SK-N-SH treated with all-trans-retinoic acid at 6 μM for 48 hours (cell line): ENCODE measurements around the gene PSMD12.

ENCODE experiments used
- ATAC-seq: fragments of 200-7000 bp; cut with Tn5 transposase; 3 replicates; pipeline ENCODE4 v1.9.1; 2020; ENCODE audit warnings: mild to moderate bottlenecking, moderate library complexity
- BACH2 ChIP-seq: fragments of 250-450 bp; sonication (Bioruptor Pico); IDR thresholded peaks from 2 replicates; pipeline ENCODE4 v1.9.0; 2021; ENCODE audit warnings: mild to moderate bottlenecking, borderline replicate concordance
- CREB5 ChIP-seq: fragments of 250-450 bp; sonication (Bioruptor Pico); IDR thresholded peaks from 2 replicates; pipeline ENCODE4 v1.5.1; 2020; ENCODE audit warnings: low read depth, mild to moderate bottlenecking, moderate library complexity
- CSDC2 ChIP-seq: fragments of 250-450 bp; sonication (Bioruptor Pico); IDR thresholded peaks from 2 replicates; pipeline ENCODE4 v1.5.0; 2020; ENCODE audit warnings: mild to moderate bottlenecking, moderate library complexity
- CSRNP3 ChIP-seq: fragments of 250-450 bp; sonication (Bioruptor Pico); IDR thresholded peaks from 2 replicates; pipeline ENCODE4 v1.5.1; 2021; ENCODE audit warnings: mild to moderate bottlenecking, moderate library complexity
- ESRRG ChIP-seq: fragments of 250-450 bp; sonication (Bioruptor Pico); IDR thresholded peaks from 2 replicates; pipeline ENCODE4 v1.6.1; 2021; ENCODE audit warnings: mild to moderate bottlenecking
- GLIS3 ChIP-seq: fragments of 250-450 bp; sonication (Bioruptor Pico); IDR thresholded peaks from 2 replicates; pipeline ENCODE4 v1.5.0; 2020; ENCODE audit warnings: mild to moderate bottlenecking, moderate library complexity
- OSR1 ChIP-seq: fragments of 250-450 bp; sonication (Bioruptor Pico); IDR thresholded peaks from 2 replicates; pipeline ENCODE4 v1.8.0; 2022; ENCODE audit warnings: moderate library complexity, mild to moderate bottlenecking, inconsistent platforms
- POU6F1 ChIP-seq: fragments of 250-450 bp; sonication (Bioruptor Pico); IDR thresholded peaks from 2 replicates; pipeline ENCODE4 v1.8.0; 2021; ENCODE audit warnings: low read depth, mild to moderate bottlenecking, moderate library complexity, borderline replicate concordance
- PPARA ChIP-seq: fragments of 250-450 bp; sonication (Bioruptor Pico); IDR thresholded peaks from 2 replicates; pipeline ENCODE4 v1.5.0; 2020; ENCODE audit warnings: mild to moderate bottlenecking, borderline replicate concordance
- RARB ChIP-seq: fragments of 250-450 bp; sonication (Bioruptor Pico); IDR thresholded peaks from 2 replicates; pipeline ENCODE4 v1.8.0; 2021; ENCODE audit warnings: mild to moderate bottlenecking, moderate library complexity
- SNAI2 ChIP-seq: fragments of 250-450 bp; sonication (Bioruptor Pico); IDR thresholded peaks from 2 replicates; pipeline ENCODE4 v1.5.0; 2020; ENCODE audit warnings: mild to moderate bottlenecking, moderate library complexity
- TCF4 ChIP-seq: fragments of 250-450 bp; sonication (Bioruptor Pico); IDR thresholded peaks from 2 replicates; pipeline ENCODE4 v1.8.0; 2021; ENCODE audit warnings: mild to moderate bottlenecking, moderate library complexity, borderline replicate concordance
- TOX ChIP-seq: fragments of 250-450 bp; sonication (Bioruptor Pico); IDR thresholded peaks from 2 replicates; pipeline ENCODE4 v1.8.0; 2021; ENCODE audit warnings: mild to moderate bottlenecking, moderate library complexity, borderline replicate concordance
- TSHZ2 ChIP-seq: fragments of 250-450 bp; sonication (Bioruptor Pico); IDR thresholded peaks from 2 replicates; pipeline ENCODE4 v1.5.0; 2020; ENCODE audit warnings: mild to moderate bottlenecking, moderate library complexity
- ZC3H10 ChIP-seq: fragments of 250-450 bp; sonication (Bioruptor Pico); IDR thresholded peaks from 2 replicates; pipeline ENCODE4 v1.5.1; 2021; ENCODE audit warnings: mild to moderate bottlenecking, moderate library complexity
- ZFP3 ChIP-seq: fragments of 250-450 bp; sonication (Bioruptor Pico); IDR thresholded peaks from 2 replicates; pipeline ENCODE4 v1.5.0; 2020; ENCODE audit warnings: mild to moderate bottlenecking, moderate library complexity
- ZFP30 ChIP-seq: fragments of 450-650 bp; formaldehyde crosslinking; IDR thresholded peaks from 2 replicates; pipeline ENCODE4 v1.5.0; 2022; ENCODE audit warnings: mild to moderate bottlenecking, moderate library complexity
- ZNF565 ChIP-seq: fragments of 450-650 bp; formaldehyde crosslinking; conservative IDR thresholded peaks from 2 replicates; pipeline ENCODE4 v1.5.0; 2020; ENCODE audit warnings: low read depth, mild to moderate bottlenecking, moderate library complexity
- ZNF70 ChIP-seq: fragments of 450-650 bp; formaldehyde crosslinking; IDR thresholded peaks from 2 replicates; pipeline ENCODE4 v1.5.0; 2020; ENCODE audit warnings: mild to moderate bottlenecking, moderate library complexity
- ZNF8 ChIP-seq: fragments of 450-650 bp; formaldehyde crosslinking; IDR thresholded peaks from 2 replicates; pipeline ENCODE4 v1.5.0; 2020; ENCODE audit warnings: mild to moderate bottlenecking, moderate library complexity

PSMD12 gene

GRCh38 chr17:67312265-67312664, 54.1 kb downstream of the PSMD12 start:
- no peak for ATAC-seq
- TF ChIP-seq ZNF565 (CRISPR knock-in tag) = no peak
- TF ChIP-seq ZFP3 (CRISPR knock-in tag) = no peak
- no peak for TF ChIP-seq TSHZ2 (CRISPR knock-in tag)
- TF ChIP-seq PPARA (CRISPR knock-in tag) = no peak
- TF ChIP-seq POU6F1 (CRISPR knock-in tag) = no peak
- TF ChIP-seq SNAI2 (CRISPR knock-in tag) = no peak
- no peak for TF ChIP-seq CREB5 (CRISPR knock-in tag)
- TF ChIP-seq CSRNP3 (CRISPR knock-in tag) = no peak
- TF ChIP-seq OSR1 = no peak
- TF ChIP-seq GLIS3 = no peak
- TF ChIP-seq TCF4 (CRISPR knock-in tag) = no peak
- TF ChIP-seq ZC3H10 (CRISPR knock-in tag) = no peak
- no peak for TF ChIP-seq ZFP30 (CRISPR knock-in tag)
- no peak for TF ChIP-seq CSDC2 (CRISPR knock-in tag)
- no peak for TF ChIP-seq RARB (CRISPR knock-in tag)

- no peak for TF ChIP-seq TOX
- TF ChIP-seq ZC3H10 (CRISPR knock-in tag) = no peak
- TF ChIP-seq PPARA (CRISPR knock-in tag) = no peak
- no peak for TF ChIP-seq POU6F1 (CRISPR knock-in tag)
- no peak for TF ChIP-seq CREB5 (CRISPR knock-in tag)
- no peak for TF ChIP-seq ZFP30 (CRISPR knock-in tag)
- no peak for TF ChIP-seq BACH2
- no peak for TF ChIP-seq OSR1
- TF ChIP-seq ESRRG (CRISPR knock-in tag) = no peak
- no peak for TF ChIP-seq ZNF8 (CRISPR knock-in tag)
- no peak for TF ChIP-seq TSHZ2 (CRISPR knock-in tag)
- TF ChIP-seq ZNF70 (CRISPR knock-in tag) = no peak
- no peak for ATAC-seq
These were observed 54.8 kb downstream of the PSMD12 start for GRCh38 chr17:67311575-67311974.
